HFFc6 (cell line): ENCODE data around the gene BICRA. TPM values are rescaled to one million over a fixed set of nuclear protein-coding genes. Genes with fewer than 3 reads are reported as not detected.
A peak's percentile ranks its signal among the peaks of the same experiment; 100 is the strongest.

ENCODE experiments used
- DNase-seq: peaks from one replicate; pipeline ENCODE4 v3.0.0-alpha.2; 2018
- H3K27ac Mint-ChIP-seq: 2 replicates; pipeline ENCODE4 v1.8.0; 2020; ENCODE audit warnings: mild to moderate bottlenecking, mixed read lengths
- H3K27me3 Mint-ChIP-seq: 2 replicates; pipeline ENCODE4 v1.8.0; 2021; ENCODE audit warnings: mild to moderate bottlenecking, moderate library complexity, mixed read lengths; ENCODE audit not compliant: insufficient read depth
- H3K36me3 Mint-ChIP-seq: 2 replicates; pipeline ENCODE4 v1.8.0; 2021; ENCODE audit warnings: low read depth, mixed read lengths
- H3K4me1 Mint-ChIP-seq: 2 replicates; pipeline ENCODE4 v1.8.0; 2020; ENCODE audit warnings: low read depth, mixed read lengths
- H3K4me3 Mint-ChIP-seq: 2 replicates; pipeline ENCODE4 v1.8.0; 2020; ENCODE audit warnings: mild to moderate bottlenecking, moderate library complexity, mixed read lengths
- H3K9me3 Mint-ChIP-seq: 2 replicates; pipeline ENCODE4 v1.8.0; 2020; ENCODE audit warnings: mild to moderate bottlenecking, mixed read lengths
- total RNA-seq, 6 experiments: library from RNA; stranded (reverse); fragmentation: NEBNext Ultra II Directional; extraction: Animal tissue kit (Norgen Biotek cat#: 25700); gene quantifications; 2 replicates in 1 of 6; 3 replicates in 5 of 6; pipeline ENCODE4 v1.2.3, GENCODE V29; 2021
- TF ChIP-seq, protein P1 (sequence below): fragments of 200-600 bp; sonication (generic); IDR thresholded peaks from 2 replicates; pipeline ENCODE4 v1.5.0; 2021; ENCODE audit warnings: antibody characterized with exemption, mild to moderate bottlenecking

BICRA gene
- total RNA-seq, 6 experiments from 2014 or later = 11.8 to 16.7 (median 15.5) TPM

DNA sequence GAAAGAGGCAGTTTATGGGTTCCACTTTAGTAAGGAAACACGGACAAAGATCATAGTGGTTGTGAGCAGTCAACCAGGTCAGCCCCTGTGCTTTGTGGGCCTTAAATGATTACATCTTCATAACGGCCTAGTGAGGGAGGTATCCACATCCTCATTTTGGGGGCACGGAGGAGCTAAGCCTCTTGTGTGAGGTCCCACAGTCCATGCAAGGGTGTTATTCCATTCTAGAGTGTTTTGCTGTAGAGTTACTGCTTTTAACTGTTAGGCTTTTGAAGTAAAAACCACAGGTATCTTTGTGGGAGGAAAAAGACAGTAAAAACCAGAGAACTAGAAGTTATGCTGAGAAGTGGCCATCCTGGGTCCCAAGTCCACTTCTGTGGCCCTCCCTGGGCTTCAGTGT is 140.4 kb downstream of the BICRA start:
- peaks cover 36% of the 10 kb centered on the region for H3K36me3 Mint-ChIP-seq
- peaks cover 14% of the 10 kb centered on the region for H3K4me1 Mint-ChIP-seq
- TF ChIP-seq, protein P1, sequence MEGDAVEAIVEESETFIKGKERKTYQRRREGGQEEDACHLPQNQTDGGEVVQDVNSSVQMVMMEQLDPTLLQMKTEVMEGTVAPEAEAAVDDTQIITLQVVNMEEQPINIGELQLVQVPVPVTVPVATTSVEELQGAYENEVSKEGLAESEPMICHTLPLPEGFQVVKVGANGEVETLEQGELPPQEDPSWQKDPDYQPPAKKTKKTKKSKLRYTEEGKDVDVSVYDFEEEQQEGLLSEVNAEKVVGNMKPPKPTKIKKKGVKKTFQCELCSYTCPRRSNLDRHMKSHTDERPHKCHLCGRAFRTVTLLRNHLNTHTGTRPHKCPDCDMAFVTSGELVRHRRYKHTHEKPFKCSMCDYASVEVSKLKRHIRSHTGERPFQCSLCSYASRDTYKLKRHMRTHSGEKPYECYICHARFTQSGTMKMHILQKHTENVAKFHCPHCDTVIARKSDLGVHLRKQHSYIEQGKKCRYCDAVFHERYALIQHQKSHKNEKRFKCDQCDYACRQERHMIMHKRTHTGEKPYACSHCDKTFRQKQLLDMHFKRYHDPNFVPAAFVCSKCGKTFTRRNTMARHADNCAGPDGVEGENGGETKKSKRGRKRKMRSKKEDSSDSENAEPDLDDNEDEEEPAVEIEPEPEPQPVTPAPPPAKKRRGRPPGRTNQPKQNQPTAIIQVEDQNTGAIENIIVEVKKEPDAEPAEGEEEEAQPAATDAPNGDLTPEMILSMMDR = no peak
- H3K4me3 Mint-ChIP-seq = no peak overlapping the region
- no peak for DNase-seq
- no peak overlapping the region; the same call in 1 of the 2 replicates for H3K27ac Mint-ChIP-seq
- H3K27me3 Mint-ChIP-seq = peaks cover 36% of the 10 kb centered on the region
- H3K9me3 Mint-ChIP-seq = 0 out of 2 replicates have a peak, but pooled peaks cover 4% of the 10 kb centered on the region

DNA sequence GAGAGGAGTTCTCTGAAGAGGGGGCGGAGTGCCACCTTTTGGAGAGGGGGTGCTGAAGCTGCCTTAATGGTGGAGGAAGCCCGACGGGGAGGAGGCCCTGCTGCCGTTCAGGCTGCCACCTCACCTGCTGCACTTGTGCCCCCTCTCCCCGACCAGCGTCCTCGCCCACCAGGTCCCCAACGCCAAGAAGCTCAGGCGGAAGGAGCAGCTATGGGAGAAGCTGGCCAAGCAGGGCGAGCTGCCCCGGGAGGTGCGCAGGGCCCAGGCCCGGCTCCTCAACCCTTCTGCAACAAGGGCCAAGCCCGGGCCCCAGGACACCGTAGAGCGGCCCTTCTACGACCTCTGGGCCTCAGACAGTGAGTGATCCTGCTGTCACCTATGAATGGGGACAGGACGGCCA is 141.8 kb downstream of the BICRA start:
- Mint-ChIP-seq H3K36me3 (peaks cover 36% of the 10 kb centered on the region), H3K4me1 (peaks cover 6% of the 10 kb centered on the region), H3K4me3 (no peak overlapping the region), H3K27me3 (peaks cover 24% of the 10 kb centered on the region), H3K27ac (peak overlapping the region; percentile 40; the same call in 1 of the 2 replicates), H3K9me3 (no peaks in the 10 kb centered on the region)
- TF ChIP-seq, protein P1 = no peak
- DNase-seq = no peak

DNA sequence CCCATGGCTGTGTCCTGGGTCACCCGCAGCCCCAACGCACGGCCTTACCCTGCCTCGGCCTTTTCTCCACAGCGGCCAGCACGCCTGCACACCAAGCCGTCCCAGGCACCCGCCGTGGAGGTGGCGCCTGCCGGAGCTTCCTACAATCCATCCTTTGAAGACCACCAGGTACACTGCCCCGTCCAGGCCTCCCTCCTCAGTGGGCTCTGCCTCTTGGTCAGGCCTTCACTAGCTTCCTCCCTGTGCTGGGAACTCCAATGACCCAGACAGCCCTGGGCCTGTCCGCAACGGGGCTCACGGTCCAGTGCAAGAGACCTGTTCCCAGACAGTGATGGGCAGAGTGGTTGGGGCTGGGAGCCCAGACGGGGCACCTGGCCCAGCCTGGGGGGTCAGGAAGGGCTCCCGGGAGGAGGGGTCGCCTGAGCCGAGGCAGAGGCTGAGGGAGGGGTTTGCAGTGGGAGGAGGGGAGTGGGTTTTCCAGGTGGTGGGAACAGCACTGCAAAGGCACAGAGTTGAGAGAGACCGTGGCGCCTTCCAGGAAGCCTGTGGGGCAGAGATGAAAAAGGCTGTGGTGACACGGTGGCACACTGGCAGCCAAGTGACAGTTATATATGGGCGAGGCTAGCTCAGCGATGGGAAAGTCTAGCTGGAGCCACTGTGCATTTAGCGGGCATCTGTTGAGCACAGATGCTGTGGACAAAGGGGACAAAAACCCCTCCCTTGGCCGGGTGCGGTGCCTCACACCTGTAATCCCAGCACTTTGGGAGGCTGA is 143.7 kb downstream of the BICRA start:
- Mint-ChIP-seq H3K27me3 (peaks cover 30% of the 10 kb centered on the region), H3K9me3 (no peaks in the 10 kb centered on the region), H3K4me3 (no peak overlapping the region), H3K4me1 (no peaks in the 10 kb centered on the region), H3K36me3 (peaks cover 42% of the 10 kb centered on the region), H3K27ac (no peak overlapping the region)
- DNase-seq = no peak
- TF ChIP-seq, protein P1 = no peak

Other genes with a start within 250 kb of the BICRA start
- 10 to 100 TPM; 34.1 to 50.3 (median 46.3) TPM for gene MEIS3, start 189.6 kb upstream of the BICRA start, total RNA-seq
- not detected for gene SLC8A2, start 137.2 kb upstream of the BICRA start, total RNA-seq
- gene KPTN, start 124.9 kb upstream of the BICRA start, total RNA-seq = 10 to 100 TPM; 11.1 to 13.6 (median 12.4) TPM
- 100 to 1,000 TPM in 5 of 6 experiments, 10 to 100 TPM in 1; 94.4 to 119 (median 109) TPM for gene NAPA, start 94.1 kb upstream of the BICRA start, total RNA-seq
- gene ZNF541, start 36.0 kb upstream of the BICRA start, total RNA-seq = under 1 TPM in 1 of 6 experiments, not detected in 5; 0.26 TPM
- 100 to 1,000 TPM; 321 to 395 (median 334) TPM for gene EHD2, start 104.3 kb downstream of the BICRA start, total RNA-seq
- gene NOP53, start 136.4 kb downstream of the BICRA start, total RNA-seq = 100 to 1,000 TPM in 4 of 6 experiments, 10 to 100 TPM in 2; 72.7 to 113 (median 106) TPM
- gene SELENOW, start 169.6 kb downstream of the BICRA start, total RNA-seq = 100 to 1,000 TPM; 214 to 245 (median 224) TPM
- not detected for gene TPRX1, start 195.4 kb downstream of the BICRA start, total RNA-seq
- gene CRX, start 212.8 kb downstream of the BICRA start, total RNA-seq = not detected